Mesenteric fat pad (tissue), 1 donor: ENCODE data around the gene PAQR5. TPM values are rescaled to one million over a fixed set of nuclear protein-coding genes. Genes with fewer than 3 reads are reported as not detected.

Experiments used
- DNase-seq: peaks from one replicate; pipeline ENCODE4 v3.0.0-alpha.2; 2020; ENCODE audit warnings: low spot score
- total RNA-seq: library from RNA; stranded (reverse); fragmentation: NEBNext Ultra II Directional; extraction: Animal tissue kit (Norgen Biotek cat#: 25700); gene quantifications from one replicate; pipeline ENCODE4 v1.2.1, GENCODE V29; 2021
- donor health status: DM: yes; HTN: yes; CAD: no.

Gene PAQR5
- total RNA-seq, 1 donor from 2014 or later = 0.74 TPM

GRCh38 chr15:69389426-69389825, 90.7 kb downstream of the PAQR5 start:
- no peak for DNase-seq

- DNase-seq = no peak
Measured at GRCh38 chr15:69390575-69390974, 91.9 kb downstream of the PAQR5 start.

GRCh38 chr15:69391046-69391757, 92.5 kb downstream of the PAQR5 start:
- no peak for DNase-seq

- no peak for DNase-seq
Measured at GRCh38 chr15:69392352-69392751, 93.6 kb downstream of the PAQR5 start.

- no peak for DNase-seq
Measured at GRCh38 chr15:69393831-69394491, 95.2 kb downstream of the PAQR5 start.

GRCh38 chr15:69394556-69395282, 96.0 kb downstream of the PAQR5 start:
- no peak for DNase-seq

- no peak for DNase-seq
Measured at GRCh38 chr15:69395460-69395859, 96.7 kb downstream of the PAQR5 start.

- no peak for DNase-seq
Measured at GRCh38 chr15:69395991-69396390, 97.3 kb downstream of the PAQR5 start.

GRCh38 chr15:69398491-69398891, 99.8 kb downstream of the PAQR5 start:
- DNase-seq = no peak

- DNase-seq = no peak
Measured at GRCh38 chr15:69400850-69401249, 102.1 kb downstream of the PAQR5 start.

GRCh38 chr15:69402816-69403215, 104.1 kb downstream of the PAQR5 start:
- no peak for DNase-seq

- DNase-seq = no peak
Measured at GRCh38 chr15:69403594-69403993, 104.9 kb downstream of the PAQR5 start.

GRCh38 chr15:69405110-69405509, 106.4 kb downstream of the PAQR5 start:
- DNase-seq = no peak

- DNase-seq = no peak
Measured at GRCh38 chr15:69407719-69408400, 109.1 kb downstream of the PAQR5 start.

GRCh38 chr15:69408841-69409240, 110.1 kb downstream of the PAQR5 start:
- no peak for DNase-seq

GRCh38 chr15:69410248-69410874, 111.6 kb downstream of the PAQR5 start:
- DNase-seq = no peak

GRCh38 chr15:69412274-69412673, 113.6 kb downstream of the PAQR5 start:
- no peak for DNase-seq

- DNase-seq = no peak
Measured at GRCh38 chr15:69412701-69413100, 114.0 kb downstream of the PAQR5 start.

- DNase-seq = peak; percentile 94
Measured at GRCh38 chr15:69413822-69414700, 115.3 kb downstream of the PAQR5 start, which contains the start of gene KIF23. Gene KIF23, plus strand, starts transcription at chr15:69414349. Its CDS starts 117 bp downstream, at chr15:69414466.

- DNase-seq = no peak
Measured at GRCh38 chr15:69414701-69415167, 116.0 kb downstream of the PAQR5 start.
